Measurements from ENCODE around the gene PAQR9.

GRCh38 chr3:142973217-142974009, 9.9 kb upstream of the PAQR9 start:
- no peak for TF ChIP-seq EZH2 (IDR thresholded peaks at IDR 0.05)
- TF ChIP-seq POLR2AphosphoS5 (IDR thresholded peaks at IDR 0.05; ENCODE audit: borderline replicate concordance, low read depth, low read length), result no peak
